GM19372 (cell line): ENCODE data around the gene TRAPPC11.

Experiments
- ATAC-seq: cut with Tn5 transposase; IDR thresholded peaks from one replicate; pipeline ENCODE4 v1.9.1; 2021; ENCODE audit warnings: mild to moderate bottlenecking, low read depth, moderate library complexity; ENCODE audit not compliant: unreplicated experiment

TRAPPC11 gene

GRCh38 chr4:183751106-183751505, 92.0 kb downstream of the TRAPPC11 start:
- no peak for ATAC-seq

- no peak for ATAC-seq
These were observed 96.5 kb downstream of the TRAPPC11 start for GRCh38 chr4:183755596-183755995.

- no peak for ATAC-seq
These were observed 98.0 kb downstream of the TRAPPC11 start for GRCh38 chr4:183757060-183757459.

DNA sequence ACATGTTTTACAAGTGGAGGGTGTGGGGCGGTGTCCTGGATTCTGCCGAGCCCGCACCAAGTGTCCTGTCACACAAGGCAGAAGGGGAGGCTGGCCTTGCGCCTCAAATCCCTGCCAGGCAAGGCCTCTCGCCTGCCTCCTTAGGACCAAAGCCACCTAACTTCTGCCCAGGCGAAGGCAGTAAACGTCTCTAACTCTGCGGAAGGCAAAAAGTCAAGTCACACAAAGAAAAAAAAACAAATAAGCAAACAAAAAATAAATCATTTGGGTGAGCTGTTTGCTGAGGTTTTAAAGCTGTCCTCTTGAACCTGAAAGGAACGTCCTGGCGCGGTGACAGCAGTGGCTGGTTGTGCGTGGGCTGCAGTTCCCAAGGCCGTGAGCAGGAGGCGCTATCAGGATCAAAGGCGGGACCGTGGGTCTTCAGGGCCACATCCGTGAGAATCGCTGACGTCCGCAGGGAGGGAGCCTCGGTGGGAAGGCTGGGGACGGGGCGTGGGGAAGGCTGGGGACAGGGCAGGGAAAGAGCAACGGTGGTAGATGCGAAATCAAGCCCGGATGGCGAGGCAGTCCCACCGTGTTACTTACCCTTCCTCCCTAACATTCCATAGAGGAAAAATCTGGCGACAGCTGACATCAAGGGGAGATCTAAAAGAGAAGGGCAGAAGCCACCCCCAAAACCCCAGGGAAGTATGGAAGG, 99.1 kb downstream of the TRAPPC11 start:
- no peak for ATAC-seq

DNA sequence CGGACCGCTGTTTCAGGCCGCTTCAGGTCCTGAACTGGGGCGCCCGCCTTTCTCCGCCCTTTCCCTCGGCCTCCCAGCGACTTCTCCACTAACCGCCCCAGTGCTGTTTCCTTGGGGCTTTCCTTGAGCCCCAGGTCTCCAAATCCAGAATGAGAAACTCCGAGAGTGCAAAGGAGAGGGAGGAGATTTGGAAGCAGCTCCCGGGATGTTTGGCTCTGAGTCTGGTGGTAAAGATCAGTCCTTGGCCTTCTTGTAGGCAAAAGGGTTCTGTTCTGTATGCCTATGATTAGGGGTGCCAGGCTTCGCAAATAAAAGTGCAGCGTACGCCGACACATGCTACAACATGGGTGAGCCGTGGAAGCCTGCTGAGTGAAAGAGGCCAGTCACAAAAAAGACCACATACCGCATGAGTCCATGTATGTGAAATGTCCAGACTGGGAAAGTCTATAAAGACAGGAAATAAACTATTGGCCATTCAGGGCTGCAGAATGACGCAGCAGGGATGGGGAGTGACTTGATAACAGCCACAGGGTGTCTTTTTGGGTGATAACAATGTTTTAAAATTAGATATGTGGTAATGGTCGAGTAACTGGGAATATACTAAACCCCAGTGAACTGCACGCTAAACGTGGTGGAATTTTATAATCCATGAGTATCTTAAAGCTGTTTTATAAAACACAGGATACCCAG, 99.8 kb downstream of the TRAPPC11 start:
- ATAC-seq = no peak

GRCh38 chr4:183760326-183760725, 101.2 kb downstream of the TRAPPC11 start:
- ATAC-seq = no peak
